Measurements from ENCODE around the gene IL34.

IL34 gene

GRCh38 chr16:70648606-70649005 is 2.2 kb downstream of the IL34 start:
- Histone ChIP-seq H3K9me2 (replicated peaks; ENCODE audit: insufficient read depth, low read length) (no peaks in the 10 kb centered on the region), H4K20me1 (ENCODE audit: low read depth, low read length) (no peaks in the 10 kb centered on the region), H3K9ac (ENCODE audit: low read length) (no peak overlapping the region), H3K27ac (ENCODE audit: low read depth, low read length) (no peak overlapping the region), H3F3A (ENCODE audit: insufficient read depth) (no peaks in the 10 kb centered on the region), H3K9me3 (ENCODE audit: insufficient read depth, low read length) (no peaks in the 10 kb centered on the region), H2AFZ (ENCODE audit: low read depth, low read length, severe bottlenecking) (no peak overlapping the region), H3K4me3 (ENCODE audit: insufficient read depth, low read length, poor library complexity, severe bottlenecking) (no peak overlapping the region), H3K4me2 (ENCODE audit: low read depth, low read length, poor library complexity, severe bottlenecking) (no peak overlapping the region), H3K79me2 (ENCODE audit: insufficient read depth, low read length) (no peaks in the 10 kb centered on the region), H3K36me3 (ENCODE audit: low read length) (no peaks in the 10 kb centered on the region), H3K27me3 (ENCODE audit: low read length) (no peaks in the 10 kb centered on the region)
- TF ChIP-seq EZH2phosphoT487 (conservative IDR thresholded peaks at IDR 0.05; ENCODE audit: low read length) (no peak), CTCF (IDR thresholded peaks at IDR 0.05; ENCODE audit: insufficient read depth, low read length, poor library complexity, severe bottlenecking) (no peak)

- H3K9me3 ChIP-seq (ENCODE audit: insufficient read depth, low read length) = no peaks in the 10 kb centered on the region
- no peak overlapping the region for H3K4me2 ChIP-seq (ENCODE audit: low read depth, low read length, poor library complexity, severe bottlenecking)
- H3K4me3 ChIP-seq (ENCODE audit: insufficient read depth, low read length, poor library complexity, severe bottlenecking) = no peak overlapping the region
- no peaks in the 10 kb centered on the region for H3F3A ChIP-seq (ENCODE audit: insufficient read depth)
- H2AFZ ChIP-seq (ENCODE audit: low read depth, low read length, severe bottlenecking) = no peak overlapping the region
- H3K27me3 ChIP-seq (ENCODE audit: low read length) = no peaks in the 10 kb centered on the region
- TF ChIP-seq EZH2phosphoT487 (conservative IDR thresholded peaks at IDR 0.05; ENCODE audit: low read length) (no peak), CTCF (IDR thresholded peaks at IDR 0.05; ENCODE audit: insufficient read depth, low read length, poor library complexity, severe bottlenecking) (no peak)
- H3K27ac ChIP-seq (ENCODE audit: low read depth, low read length) = no peak overlapping the region
- no peaks in the 10 kb centered on the region for H3K9me2 ChIP-seq (replicated peaks; ENCODE audit: insufficient read depth, low read length)
- H4K20me1 ChIP-seq (ENCODE audit: low read depth, low read length) = no peaks in the 10 kb centered on the region
- H3K36me3 ChIP-seq (ENCODE audit: low read length) = no peaks in the 10 kb centered on the region
- H3K9ac ChIP-seq (ENCODE audit: low read length) = no peak overlapping the region
- H3K79me2 ChIP-seq (ENCODE audit: insufficient read depth, low read length) = no peaks in the 10 kb centered on the region
Measured at GRCh38 chr16:70649300-70649699, 2.9 kb downstream of the IL34 start.

- no peaks in the 10 kb centered on the region for H3F3A ChIP-seq (ENCODE audit: insufficient read depth)
- no peak overlapping the region for H2AFZ ChIP-seq (ENCODE audit: low read depth, low read length, severe bottlenecking)
- no peaks in the 10 kb centered on the region for H3K9me3 ChIP-seq (ENCODE audit: insufficient read depth, low read length)
- H3K9ac ChIP-seq (ENCODE audit: low read length) = no peak overlapping the region
- TF ChIP-seq CTCF (IDR thresholded peaks at IDR 0.05; ENCODE audit: insufficient read depth, low read length, poor library complexity, severe bottlenecking) (no peak), EZH2phosphoT487 (conservative IDR thresholded peaks at IDR 0.05; ENCODE audit: low read length) (no peak)
- no peak overlapping the region for H3K4me3 ChIP-seq (ENCODE audit: insufficient read depth, low read length, poor library complexity, severe bottlenecking)
- H3K9me2 ChIP-seq (replicated peaks; ENCODE audit: insufficient read depth, low read length) = no peaks in the 10 kb centered on the region
- no peak overlapping the region for H3K4me2 ChIP-seq (ENCODE audit: low read depth, low read length, poor library complexity, severe bottlenecking)
- H3K79me2 ChIP-seq (ENCODE audit: insufficient read depth, low read length) = no peaks in the 10 kb centered on the region
- H4K20me1 ChIP-seq (ENCODE audit: low read depth, low read length) = no peaks in the 10 kb centered on the region
- no peaks in the 10 kb centered on the region for H3K27me3 ChIP-seq (ENCODE audit: low read length)
- H3K27ac ChIP-seq (ENCODE audit: low read depth, low read length) = no peak overlapping the region
- no peaks in the 10 kb centered on the region for H3K36me3 ChIP-seq (ENCODE audit: low read length)
Measured at GRCh38 chr16:70650216-70650615, 3.9 kb downstream of the IL34 start.

Measured in SU-DHL-6 (cell line).